NCI-H1694 (cell line): ENCODE measurements around the gene RTP2.
"Not testable (repeated sequence)": the region's sequence is repeated elsewhere in the genome, so short reads cannot be mapped to it uniquely, and the experiment has no call there.

Experiments used
- DNase-seq: peaks from one replicate; lab custom pipeline; 2025; lab: John Stamatoyannopoulos, UW

RTP2 gene

DNA sequence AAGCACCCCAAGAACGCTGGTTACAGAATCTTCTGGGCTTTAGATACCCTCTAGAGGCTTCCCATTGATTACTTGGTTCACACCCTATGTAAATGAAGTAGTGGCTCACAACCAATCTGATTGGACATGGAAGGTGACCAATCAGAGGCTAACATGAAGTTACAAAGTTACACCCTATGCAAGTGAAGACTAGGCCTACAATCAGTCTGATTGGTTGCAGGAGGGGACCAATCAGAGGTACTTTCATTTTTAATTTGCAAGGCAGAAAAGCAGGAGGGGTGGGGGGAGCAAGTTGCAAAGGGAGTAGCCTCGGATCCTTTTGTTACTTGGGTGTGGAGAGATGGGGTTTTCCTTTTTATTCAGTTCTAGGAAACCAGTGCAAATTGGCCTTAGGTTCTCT is 11.1 kb upstream of the RTP2 start:
- no peak for DNase-seq

DNA sequence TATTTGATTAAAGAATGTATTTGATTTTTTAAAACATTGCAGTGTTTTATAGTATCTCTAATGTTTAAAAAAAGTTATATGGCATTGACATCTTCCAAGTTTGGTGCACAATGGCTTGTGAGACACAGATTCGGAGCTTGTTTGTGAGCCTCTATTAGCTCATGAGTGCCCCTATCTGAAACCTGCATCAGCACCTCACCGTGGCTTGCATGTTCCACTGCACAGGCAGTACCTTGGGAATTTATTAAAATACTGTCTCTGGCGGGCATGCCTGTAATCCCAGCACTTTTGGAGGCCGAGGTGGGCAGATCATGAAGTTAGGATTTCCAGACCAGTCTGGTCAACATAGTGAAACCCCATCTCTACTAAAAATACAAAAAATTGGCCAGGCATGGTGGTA is 6.8 kb upstream of the RTP2 start:
- no peak for DNase-seq

DNA sequence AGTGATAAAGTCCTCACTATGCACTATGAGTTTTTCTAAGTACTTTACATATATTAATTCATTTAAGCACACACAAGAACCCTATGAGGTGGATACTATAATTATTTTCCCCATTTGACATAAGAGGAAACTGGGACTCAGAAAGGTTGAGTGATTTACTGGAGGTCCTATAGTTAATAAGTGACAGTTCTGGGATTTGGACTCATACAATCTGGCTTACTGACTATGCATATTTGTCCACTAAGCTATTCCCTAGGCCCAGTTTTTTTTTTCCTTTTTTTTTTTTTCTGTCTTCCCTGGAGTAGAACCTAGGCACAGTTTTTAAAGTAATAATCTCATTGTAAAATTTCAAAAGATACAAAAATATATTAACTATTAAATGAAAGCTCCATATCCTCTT is 6.3 kb upstream of the RTP2 start:
- no peak for DNase-seq

DNA sequence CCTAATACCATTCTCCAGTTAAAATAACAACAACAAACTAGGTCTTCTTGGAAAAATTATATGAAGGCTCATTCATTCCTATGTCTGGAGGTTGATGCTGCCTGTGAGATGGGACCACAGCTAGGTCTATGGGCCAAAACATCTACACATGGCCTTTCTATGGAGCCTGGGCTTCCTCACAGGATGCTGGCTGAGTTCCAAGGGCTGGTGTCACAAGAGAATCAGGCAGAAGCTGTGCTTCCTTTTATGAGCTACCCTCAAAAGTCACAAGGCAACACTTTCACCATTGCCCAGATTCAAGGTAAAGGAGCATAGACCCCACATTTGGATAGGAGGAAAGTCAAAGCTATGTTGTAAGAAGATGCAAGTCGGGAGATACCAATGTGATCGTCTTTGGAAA is 4.6 kb upstream of the RTP2 start:
- no peak for DNase-seq

DNA sequence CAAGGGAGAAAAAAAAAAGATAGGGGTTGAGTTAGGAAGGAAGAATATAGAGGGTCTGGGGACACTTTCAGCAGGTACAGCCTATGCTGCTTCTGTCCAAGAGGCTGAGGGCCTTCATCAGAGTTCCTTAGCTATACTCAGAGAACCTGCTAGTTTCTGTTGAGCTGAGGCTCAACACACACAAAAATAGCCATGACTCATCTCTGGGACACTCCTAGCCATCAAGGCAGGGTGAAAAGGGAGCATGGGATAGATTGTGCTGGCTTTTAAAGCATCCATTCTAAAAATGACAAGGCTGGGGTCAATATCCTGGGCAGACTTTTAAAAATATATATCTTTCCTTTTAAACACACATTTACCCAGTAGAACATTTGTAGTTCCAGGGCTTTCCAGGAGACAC is 2.8 kb upstream of the RTP2 start:
- no peak for DNase-seq

DNA sequence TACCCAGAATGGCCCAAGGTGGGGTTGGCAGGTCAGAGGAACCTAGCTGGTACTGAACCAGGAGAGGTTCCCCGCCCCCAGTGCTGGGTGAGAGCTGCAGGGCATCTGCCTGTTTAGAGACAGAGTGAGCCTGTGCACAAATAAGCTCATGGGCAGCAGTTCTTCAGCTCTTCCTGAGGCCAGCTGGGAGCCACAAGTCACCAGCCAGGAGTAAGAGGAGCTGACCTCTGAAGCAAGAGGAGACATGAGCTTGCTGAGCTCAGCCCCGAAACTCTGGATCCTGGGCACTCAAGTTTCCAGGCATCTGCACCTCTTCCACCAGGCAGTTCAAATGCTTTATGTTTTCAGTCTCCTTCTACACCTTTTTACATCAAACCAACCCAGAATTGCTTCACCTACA is 2.1 kb downstream of the RTP2 start:
- DNase-seq: no peak

DNA sequence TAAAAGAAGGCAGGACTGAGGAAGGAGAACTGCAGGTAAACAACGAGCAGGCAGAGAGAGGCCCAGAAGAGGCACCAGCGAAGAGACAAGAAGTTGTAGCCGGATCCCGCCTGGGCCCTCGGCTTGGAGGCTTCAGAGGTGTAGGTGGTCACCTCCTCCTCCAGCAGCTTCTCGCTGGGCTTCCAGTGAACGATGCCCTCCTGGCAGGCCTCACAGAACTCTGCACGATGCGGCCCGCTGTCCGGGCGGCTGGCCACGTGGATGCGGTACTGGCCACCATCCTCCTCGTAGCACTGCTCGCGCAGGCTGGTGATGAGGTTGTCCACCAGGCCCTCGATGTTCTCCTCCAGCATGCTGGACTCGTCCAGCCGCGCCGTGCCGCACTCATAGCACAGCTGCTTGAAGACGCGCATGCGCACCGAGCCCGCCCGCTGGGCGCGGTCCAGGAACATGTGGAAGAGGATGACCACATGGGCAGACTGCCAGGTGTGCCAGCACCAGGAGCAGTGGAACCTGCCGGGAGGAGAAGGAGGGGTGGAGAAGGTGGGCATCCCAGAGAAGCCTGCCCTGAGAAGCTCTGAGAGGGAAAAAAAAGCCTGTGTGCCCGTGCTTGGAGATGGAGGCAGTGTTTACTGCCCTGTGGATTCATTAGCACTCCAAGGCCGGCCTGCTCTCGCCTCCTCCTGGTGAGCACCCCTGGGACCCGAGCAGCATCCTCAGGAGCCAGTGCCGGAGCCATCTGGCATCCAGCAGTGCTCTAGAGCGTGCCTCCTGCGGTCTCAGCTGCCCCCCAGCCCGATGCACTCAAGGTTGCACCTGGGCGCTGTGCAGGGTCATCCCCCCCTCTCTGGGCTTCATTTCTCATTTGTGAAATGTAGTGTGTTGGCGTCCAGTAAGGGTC is 3.6 kb downstream of the RTP2 start:
- no peak for DNase-seq

DNA sequence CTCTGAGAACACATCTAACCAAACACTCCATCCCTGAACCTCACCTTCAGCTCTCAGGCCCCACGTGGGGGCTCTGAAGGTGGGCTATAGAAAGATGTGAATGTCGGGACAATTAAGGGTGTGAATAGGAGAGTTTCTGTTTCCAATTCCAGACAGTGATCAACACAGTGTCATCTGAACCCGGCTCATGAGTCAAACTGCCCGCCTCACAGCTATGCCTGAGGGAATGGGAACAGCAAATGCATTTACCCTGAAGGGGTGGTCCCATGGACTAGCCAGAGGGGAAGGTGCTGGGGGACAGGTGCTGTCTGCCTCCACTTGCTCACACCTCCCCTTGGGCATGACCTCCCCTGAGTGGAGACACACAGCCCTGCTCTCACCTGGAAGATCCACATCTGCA is 6.3 kb downstream of the RTP2 start:
- no peak for DNase-seq

DNA sequence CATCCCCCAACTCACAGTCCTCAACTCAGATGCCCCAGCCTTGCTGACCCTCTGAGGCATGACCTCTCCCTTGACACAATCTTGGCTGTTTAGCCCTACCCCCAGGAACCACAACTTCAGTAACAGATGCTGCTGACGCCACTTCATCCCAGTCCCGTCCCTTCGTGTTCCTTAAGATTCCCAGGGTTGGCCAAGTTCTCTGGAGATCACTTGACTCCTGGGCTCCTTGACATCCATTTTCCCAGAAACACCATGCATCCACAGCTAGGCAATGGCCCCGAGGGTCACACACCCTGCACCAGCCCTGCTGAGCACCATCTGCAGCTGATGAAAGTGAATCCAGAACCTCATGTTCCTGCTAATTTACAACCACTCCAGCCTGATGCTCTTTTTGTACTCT is 6.9 kb downstream of the RTP2 start:
- DNase-seq: no peak

DNA sequence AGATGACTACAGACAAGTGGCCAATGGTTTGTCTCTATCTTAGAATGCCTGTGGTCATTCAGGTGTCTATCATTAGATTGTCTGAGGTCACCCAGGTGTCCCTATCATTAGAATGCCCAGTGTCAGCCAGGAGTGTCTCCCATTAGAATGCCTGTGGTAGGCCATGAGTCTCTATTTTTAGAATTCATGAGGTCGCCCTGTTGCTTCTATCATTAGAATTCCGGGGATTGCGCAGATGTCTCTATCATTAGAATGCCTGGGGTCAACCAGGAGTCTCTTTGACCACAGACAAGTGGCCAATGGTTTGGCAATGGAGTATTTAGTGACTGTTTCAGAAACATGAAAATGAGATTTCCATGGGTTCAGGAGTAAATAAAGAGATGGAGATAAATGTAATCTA is 7.6 kb downstream of the RTP2 start:
- no peak for DNase-seq

DNA sequence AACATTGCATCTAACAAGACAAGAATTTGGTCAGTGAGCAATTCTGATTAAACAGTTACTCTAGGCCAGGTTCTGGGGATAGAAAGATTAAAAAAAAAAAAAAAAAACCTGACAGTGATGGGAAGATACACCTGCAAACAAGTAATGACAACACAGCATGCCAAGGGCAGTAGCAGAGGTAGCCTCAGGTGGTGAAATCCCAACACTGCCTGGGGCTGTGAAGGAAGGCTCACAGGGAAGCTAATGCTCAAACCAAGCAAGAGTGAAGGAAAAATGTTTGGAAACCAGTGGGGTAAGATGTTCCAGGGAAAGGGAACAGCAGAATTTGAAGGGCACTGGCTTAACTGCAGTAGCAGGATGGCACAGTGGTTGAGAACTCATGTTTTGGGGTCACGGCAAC is 8.9 kb downstream of the RTP2 start:
- no peak for DNase-seq

DNA sequence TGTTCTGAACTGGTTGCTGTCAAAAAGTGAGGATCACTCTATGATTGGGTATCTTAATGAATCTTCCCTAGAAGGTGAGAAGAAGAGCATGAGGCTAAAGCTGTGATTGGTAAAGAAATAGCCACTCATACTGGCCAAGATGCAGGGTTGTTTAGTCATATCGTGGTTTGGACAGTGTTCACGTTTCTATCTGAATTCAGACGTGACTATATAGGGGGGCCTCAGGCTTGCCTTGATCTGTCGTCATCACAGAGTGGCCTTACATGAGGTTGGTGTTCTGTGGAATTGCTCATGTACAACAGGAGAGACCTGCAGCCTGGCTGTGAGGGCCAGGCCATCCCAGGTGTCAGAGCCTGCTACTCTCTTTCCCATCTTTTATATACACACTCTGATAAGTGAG is 12.4 kb downstream of the RTP2 start:
- no peak for DNase-seq

DNA sequence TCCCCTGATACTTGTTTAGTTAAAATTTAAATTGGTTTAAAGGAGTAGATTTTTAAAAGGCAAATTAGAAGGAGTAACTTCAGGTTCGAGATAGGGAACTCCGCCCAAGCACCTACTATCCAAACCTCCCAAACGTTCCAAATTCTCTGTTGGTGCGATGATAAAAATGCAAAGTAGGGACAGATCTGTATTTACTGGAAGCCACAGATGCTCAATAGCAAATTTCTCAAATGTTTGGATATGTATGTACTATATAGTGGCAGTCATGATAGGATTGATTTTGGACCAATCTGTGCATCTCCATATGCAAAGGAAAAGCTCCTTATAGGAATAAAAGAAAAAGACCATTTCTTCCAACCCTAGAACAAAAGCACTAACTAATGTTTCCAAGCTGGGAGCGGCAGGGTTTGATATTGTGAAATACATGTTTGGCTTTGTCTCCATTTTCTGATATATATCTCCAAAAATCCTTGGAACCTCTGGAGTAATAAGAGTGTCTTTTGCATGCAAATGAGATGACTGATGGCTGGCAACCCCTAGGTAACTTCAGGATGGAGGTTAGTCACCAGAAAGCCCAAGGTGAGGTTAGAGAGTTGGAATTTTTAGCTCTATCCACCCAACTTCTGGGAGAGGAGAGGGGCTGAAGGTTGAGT is 15.6 kb downstream of the RTP2 start:
- DNase-seq: no peak

DNA sequence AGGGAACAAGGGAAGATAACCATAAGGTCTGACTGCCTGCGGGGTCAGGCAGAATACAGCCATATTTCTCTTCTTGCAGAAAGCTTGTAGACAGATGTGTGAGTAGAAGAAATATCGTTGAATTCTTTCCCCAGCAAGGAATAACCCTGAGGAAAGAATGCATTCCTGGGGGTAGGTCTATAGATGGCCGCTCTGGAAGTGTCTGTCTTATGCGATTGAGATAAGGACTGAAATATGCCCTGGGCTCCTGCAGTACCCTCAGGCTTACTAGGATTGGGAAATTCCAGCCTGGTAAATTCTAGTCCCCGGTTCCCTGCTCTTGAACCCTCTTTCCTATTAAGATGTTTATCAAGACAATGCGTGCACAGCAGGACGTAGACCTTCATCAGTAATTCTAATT is 16.4 kb downstream of the RTP2 start:
- DNase-seq: no peak

DNA sequence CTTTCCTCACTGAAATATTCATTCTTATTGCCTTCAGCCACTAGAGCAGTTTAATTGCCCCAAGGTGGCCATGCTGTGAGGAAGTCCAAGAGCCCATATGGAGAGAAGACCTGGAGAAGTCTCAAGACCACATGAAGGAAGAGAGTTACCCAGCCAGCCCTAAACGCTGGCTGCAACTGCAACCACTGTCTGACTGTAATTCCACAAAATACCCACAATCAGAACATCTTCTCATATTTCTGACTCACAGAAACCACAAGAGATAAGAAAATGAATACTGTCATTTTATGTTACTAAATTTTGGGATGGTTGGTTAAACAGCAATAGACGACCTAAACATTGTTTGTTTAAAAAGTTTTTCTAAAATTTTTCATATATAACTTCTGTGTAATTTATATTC is 17.5 kb downstream of the RTP2 start:
- no peak for DNase-seq

DNA sequence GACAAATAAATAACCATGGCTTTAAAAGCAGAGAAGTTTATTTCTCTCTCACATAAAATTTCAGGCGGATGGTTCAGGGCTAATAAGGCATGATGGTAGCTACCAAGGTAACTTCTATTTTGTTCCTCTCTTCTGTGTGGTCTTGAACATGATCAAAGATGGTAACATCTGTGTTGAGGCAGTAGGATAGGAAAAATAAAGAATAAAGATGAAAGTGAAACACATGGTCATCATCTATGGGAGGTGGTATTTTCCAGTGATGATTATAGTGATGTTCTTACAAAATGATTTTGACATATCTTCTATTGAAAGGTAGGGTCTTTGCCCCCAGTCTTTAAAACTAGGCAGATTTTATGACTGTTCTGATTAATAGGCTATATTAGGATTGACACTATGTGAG is 17.9 kb downstream of the RTP2 start:
- no peak for DNase-seq

DNA sequence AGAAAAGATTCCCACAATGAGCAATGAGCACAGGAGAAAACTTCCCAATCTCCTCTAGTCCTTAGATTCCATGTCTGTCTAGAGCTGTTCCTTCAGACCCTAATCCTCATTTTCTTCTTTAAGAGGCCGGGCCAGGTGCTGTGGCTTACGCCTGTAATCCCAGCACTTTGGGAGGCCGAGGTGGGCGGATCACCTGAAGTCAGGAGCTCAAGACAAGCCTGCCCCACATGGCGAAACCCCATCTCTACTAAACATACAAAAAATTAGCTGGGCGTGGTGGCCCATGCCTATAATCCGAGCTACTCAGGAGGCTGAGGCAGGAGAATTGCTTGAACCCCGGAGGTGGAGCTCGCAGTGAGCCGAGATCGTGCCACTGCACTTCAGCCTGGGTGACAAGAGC is 20.6 kb downstream of the RTP2 start:
- DNase-seq: not testable (repeated sequence)

DNA sequence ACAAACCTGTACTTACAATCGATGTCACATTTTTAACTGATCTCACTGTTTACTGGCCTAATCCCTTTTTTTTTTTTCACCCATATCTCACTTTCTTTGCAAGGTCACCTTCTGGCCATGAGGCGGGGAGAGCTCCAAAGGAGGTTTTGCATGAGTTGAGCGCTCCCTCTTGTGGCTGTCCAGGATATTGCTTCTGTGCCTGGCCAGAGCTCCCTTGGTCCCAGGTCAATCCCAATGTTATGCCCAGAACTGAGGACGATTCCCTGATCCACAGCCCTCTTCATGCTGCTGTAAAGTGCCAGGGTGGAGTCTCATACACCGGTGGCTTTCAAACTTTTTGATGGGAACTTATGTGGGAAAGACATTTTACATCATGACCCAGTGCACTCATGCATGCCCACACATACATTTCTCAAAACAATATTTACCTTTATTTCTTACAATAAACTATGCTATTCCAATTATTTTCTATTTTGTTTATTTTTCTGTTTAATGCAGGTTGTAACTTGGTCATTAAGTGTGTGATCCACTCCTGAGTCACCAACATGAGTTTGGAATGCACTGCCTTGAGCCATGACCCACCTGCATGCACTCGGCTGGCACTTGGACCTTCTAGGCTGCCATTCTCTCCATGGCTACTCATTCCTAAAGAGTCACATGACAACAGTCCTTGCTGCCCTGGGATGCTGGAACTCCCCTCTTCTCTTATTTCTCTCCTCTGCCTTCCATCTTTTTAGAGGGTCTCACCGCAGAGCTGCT is 22.5 kb downstream of the RTP2 start:
- peak; percentile 51 for DNase-seq

DNA sequence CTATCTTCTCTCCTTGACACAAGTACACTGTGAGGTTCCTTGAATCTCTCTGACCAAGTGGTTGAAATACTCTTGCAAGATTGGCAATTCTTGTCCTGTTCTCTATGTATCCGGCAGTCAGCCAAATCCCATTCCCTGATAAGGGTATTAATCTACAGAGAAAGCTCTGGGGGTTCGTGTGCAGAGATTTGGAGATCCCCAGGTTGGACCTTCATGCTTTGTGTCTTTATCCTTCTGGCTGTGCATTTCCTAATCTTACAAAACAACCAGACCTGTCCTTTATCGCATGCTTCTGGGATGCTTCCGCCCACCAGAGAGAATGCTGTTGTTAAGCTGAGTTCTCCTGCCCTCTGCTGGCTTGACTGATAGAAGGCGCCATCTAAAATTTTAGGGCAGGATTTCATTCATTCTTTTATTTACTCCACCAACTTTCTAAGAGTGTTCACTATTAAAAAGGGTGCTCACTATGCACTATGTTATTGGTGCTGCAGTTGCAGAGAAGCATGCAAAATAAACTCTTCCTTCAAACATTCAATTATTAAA is 23.6 kb downstream of the RTP2 start:
- peak; percentile 26 for DNase-seq

DNA sequence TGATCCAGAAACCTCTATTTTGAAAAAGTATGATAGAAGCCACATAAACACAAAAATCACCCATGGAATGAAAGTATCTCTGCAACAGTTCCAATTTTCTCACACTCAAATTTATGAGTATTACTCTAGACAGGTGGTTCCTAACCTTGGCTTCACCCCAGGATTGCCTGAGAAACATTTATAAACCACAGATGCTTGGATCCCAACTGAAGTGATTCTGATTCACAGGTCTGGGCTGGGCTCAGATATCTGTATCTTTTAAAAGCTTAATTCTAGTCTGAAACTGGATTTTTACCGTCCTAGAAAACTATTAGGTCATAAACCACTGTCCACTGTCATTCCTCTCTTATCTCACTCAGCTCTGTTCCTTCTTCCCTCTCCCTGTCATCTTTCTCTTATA is 24.8 kb downstream of the RTP2 start:
- DNase-seq: no peak

DNA sequence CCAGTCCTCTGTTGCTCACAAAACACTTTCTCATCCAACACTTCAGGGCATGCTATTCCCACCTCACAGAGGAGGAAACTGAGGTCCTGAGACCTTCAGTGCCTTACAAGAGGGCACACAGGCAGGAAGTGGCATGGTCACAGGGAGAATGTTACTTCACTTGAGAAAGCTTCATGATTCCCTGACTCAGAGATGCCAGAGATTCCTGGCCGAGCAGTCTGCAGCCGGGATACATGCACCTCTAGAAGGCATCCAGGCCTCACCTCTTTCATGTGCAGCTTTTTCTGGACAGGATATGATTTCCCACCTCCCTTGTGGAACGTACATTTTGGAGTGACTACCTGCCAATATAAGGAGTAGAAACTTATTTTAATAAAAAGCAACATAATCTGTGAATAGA is 29.3 kb downstream of the RTP2 start:
- DNase-seq: no peak

DNA sequence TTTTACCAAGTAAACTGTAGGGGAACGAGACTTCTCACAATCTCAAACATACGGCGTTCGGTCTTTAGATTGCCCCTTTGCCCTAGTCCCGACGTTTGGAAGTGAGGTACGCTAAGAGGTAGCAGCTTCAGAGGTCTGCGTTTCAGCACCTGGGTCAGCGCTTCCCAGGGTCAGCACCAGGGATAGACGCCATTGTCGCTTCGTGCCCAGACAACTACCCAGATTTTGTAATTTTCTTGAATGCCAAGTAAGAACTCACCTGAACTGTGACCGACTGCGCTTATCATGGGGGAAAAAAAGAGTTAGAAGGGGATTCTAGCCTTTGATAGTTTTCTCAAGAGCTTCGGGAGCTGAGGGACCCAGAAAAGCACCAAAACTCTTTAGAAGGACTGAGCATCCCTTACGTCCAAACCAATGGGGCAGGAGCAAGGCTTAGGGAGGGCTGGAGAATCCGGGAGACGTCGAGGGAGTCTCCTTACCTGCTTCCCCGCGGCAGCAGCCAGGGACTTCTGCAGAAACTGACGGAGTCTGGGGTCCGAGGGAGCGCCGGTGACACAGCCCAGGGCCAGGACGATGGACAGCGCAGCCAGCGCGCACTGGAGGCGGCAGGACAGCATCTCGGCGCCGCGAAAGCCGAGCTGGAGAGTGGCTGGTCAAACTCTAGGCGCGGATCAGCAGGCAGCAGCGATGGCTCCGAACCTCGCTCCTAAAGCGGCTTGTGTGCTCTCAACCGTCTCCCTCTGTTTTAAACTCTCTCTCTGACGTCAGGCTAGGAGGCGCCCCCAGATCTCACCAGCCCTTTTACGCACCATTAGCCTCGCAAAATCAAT is 32.5 kb downstream of the RTP2 start, which contains the start of gene SST:
SST (minus strand) TSS at position 720 of the 830 bp plus-strand sequence; CDS start at position 617, 103 bp downstream.
- DNase-seq: no peak
